Measurements from ENCODE around the gene ZNF318. TPM values are rescaled to one million over a fixed set of nuclear protein-coding genes. Genes with fewer than 3 reads are reported as not detected.

ZNF318 gene
- total and polyA plus RNA-seq, 10 of the 15 experiments (the other 5 are each of a cell fraction or from before 2014, with no cell fraction given) = 3.4 to 79.8 (median 13.7) TPM

- TF ChIP-seq RUNX3 (IDR thresholded peaks at IDR 0.05; ENCODE audit: low read length) = no peak
- no peak for TF ChIP-seq JUNB (IDR thresholded peaks at IDR 0.05)
- no peak for TF ChIP-seq MEF2B (IDR thresholded peaks at IDR 0.05; ENCODE audit: partially characterized antibody, poor library complexity, severe bottlenecking)
Measured at GRCh38 chr6:43292763-43293318, 76.6 kb downstream of the ZNF318 start (continued).

GRCh38 chr6:43292341-43292740 is 77.1 kb downstream of the ZNF318 start:
- Histone ChIP-seq H3K9me3 (replicated peaks; ENCODE audit: control insufficient read depth, insufficient read depth, low read length) (no peaks in the 10 kb centered on the region; the same call in 2 of the 3 replicates), H3K4me2 (ENCODE audit: control insufficient read depth, insufficient read depth) (no peak overlapping the region), H3K4me3 (no peak overlapping the region), H3K9ac (ENCODE audit: control insufficient read depth, insufficient read depth, low read length) (no peak overlapping the region), H3K27ac (ENCODE audit: control insufficient read depth, insufficient read depth) (no peak overlapping the region), H3K27me3 (replicated peaks in 1 of 2; ENCODE audit: control insufficient read depth in 2 of 2, insufficient read depth in 2 of 2, low read length in 1 of 2) (no peaks in the 10 kb centered on the region; a peak in 2 of 4 replicates), H3K4me1 (ENCODE audit: control insufficient read depth, insufficient read depth, low read length) (no peaks in the 10 kb centered on the region), H3K36me3 (ENCODE audit: control insufficient read depth in 2 of 2, insufficient read depth in 2 of 2, low read length in 1 of 2) (no peaks in the 10 kb centered on the region), H2AFZ (ENCODE audit: control insufficient read depth, low read depth, low read length) (no peak overlapping the region), H4K20me1 (ENCODE audit: control insufficient read depth, insufficient read depth) (no peaks in the 10 kb centered on the region), H3K79me2 (ENCODE audit: control insufficient read depth, insufficient read depth, low read length) (no peaks in the 10 kb centered on the region)
- BruUV-seq (replicated peaks) = no TSS peak
- ChIA-PET POLR2A (interaction anchor here (0.7 kb wide), 1 partner anchor 210 kb away, joined by 5 read pairs; no protein-coding TSS in a partner anchor), SMC1A (ENCODE audit: uncharacterized antibody, unreplicated experiment) (interaction anchor here (0.6 to 1.6 kb wide), 4 partner anchors 14 to 224 kb away, joined by 3 to 4 read pairs (median 4); partner anchors contain the start of genes POLR1C and YIPF3), RAD21 (ENCODE audit: unreplicated experiment) (interaction anchor here (0.6 to 0.7 kb wide), 2 partner anchors 54 to 57 kb away, joined by 3 to 5 read pairs; no protein-coding TSS in a partner anchor), CTCF (interaction anchor here (0.6 to 2.3 kb wide), 3 partner anchors 16 to 1194 kb away, joined by 3 to 8 read pairs (median 4); partner anchors contain the start of gene CRIP3)
- ATAC-seq = no peak
- WGBS (ENCODE audit: insufficient coverage, insufficient replicate concordance, low lambda C conversion rate, missing lambda C conversion rate) = 45% methylated on average over 6 of the region's 6 CpGs
- in situ Hi-C loops (cut with MboI) (no loop called here), intact Hi-C loops (cut with micrococcal nuclease; ENCODE audit: unreplicated experiment) (no loop called here)
- no peak for DNase-seq (ENCODE audit: low read depth, low spot score)
- FAIRE-seq = no peak
- no peak for TF ChIP-seq E4F1 (IDR thresholded peaks at IDR 0.05; ENCODE audit: borderline replicate concordance, partially characterized antibody)
- TF ChIP-seq ZSCAN29 (IDR thresholded peaks at IDR 0.05) = no peak
- TF ChIP-seq ELK1 (IDR thresholded peaks at IDR 0.05; ENCODE audit: low read depth, low read length) = no peak
- TF ChIP-seq SIX5 (IDR thresholded peaks at IDR 0.05; ENCODE audit: low read depth, low read length, severe bottlenecking) = no peak
- TF ChIP-seq TAF1 (IDR thresholded peaks at IDR 0.05; ENCODE audit: borderline replicate concordance, low read depth, low read length) = no peak
- no peak for TF ChIP-seq BCLAF1 (IDR thresholded peaks at IDR 0.05)
- no peak for TF ChIP-seq ATF7 (IDR thresholded peaks at IDR 0.05; ENCODE audit: low read depth)
- no peak for TF ChIP-seq PRDM15 (CRISPR knock-in tag; IDR thresholded peaks at IDR 0.05)
